Loucy (cell line): ENCODE data around the gene TIAM2.
"Not testable (repeated sequence)": the region's sequence is repeated elsewhere in the genome, so short reads cannot be mapped to it uniquely, and the experiment has no call there.

ENCODE experiments used
- H2AFZ ChIP-seq: fragments of 200-600 bp; sonication (generic); 2 replicates; pipeline ENCODE4 v1.6.0; 2016; ENCODE audit warnings: antibody characterized with exemption, mild to moderate bottlenecking, low read length, moderate library complexity
- H3F3A ChIP-seq: fragments of 200-600 bp; 2 replicates; pipeline ENCODE4 v1.6.0; 2016; ENCODE audit warnings: antibody characterized with exemption, low read depth, mild to moderate bottlenecking
- H3K27me3 ChIP-seq: fragments of 200-600 bp; sonication (generic); 2 replicates; pipeline ENCODE4 v1.6.1; 2014; ENCODE audit warnings: low read length, mild to moderate bottlenecking; ENCODE audit not compliant: insufficient read depth, poor library complexity, severe bottlenecking
- H3K36me3 ChIP-seq: fragments of 200-600 bp; sonication (generic); 2 replicates; pipeline ENCODE4 v1.6.1; 2016; ENCODE audit warnings: low read length; ENCODE audit not compliant: insufficient read depth
- H3K4me1 ChIP-seq: fragments of 200-600 bp; sonication (generic); 2 replicates; pipeline ENCODE4 v1.5.1; 2014; ENCODE audit warnings: low read length, mild to moderate bottlenecking; ENCODE audit not compliant: insufficient read depth, poor library complexity, severe bottlenecking
- H3K4me2 ChIP-seq: fragments of 200-600 bp; sonication (generic); 2 replicates; pipeline ENCODE4 v1.6.0; 2014; ENCODE audit warnings: antibody characterized with exemption, low read length, low read depth, mild to moderate bottlenecking; ENCODE audit not compliant: poor library complexity, severe bottlenecking
- H3K4me3 ChIP-seq: fragments of 200-600 bp; sonication (generic); 2 replicates; pipeline ENCODE4 v1.5.1; 2014; ENCODE audit warnings: low read length, mild to moderate bottlenecking, mixed read lengths; ENCODE audit not compliant: poor library complexity, severe bottlenecking
- H3K79me2 ChIP-seq: fragments of 200-600 bp; sonication (generic); 2 replicates; pipeline ENCODE4 v1.6.1; 2014; ENCODE audit warnings: low read length; ENCODE audit not compliant: insufficient read depth
- H3K9ac ChIP-seq: fragments of 200-600 bp; sonication (generic); 2 replicates; pipeline ENCODE4 v1.6.0; 2014; ENCODE audit warnings: mild to moderate bottlenecking, low read depth, low read length, moderate library complexity; ENCODE audit not compliant: poor library complexity, severe bottlenecking
- H3K9me2 ChIP-seq: fragments of 200-600 bp; sonication (generic); replicated peaks from 2 replicates; pipeline ENCODE4 v1.6.1; 2016; ENCODE audit warnings: low read depth, low read length, mixed read lengths
- H3K9me3 ChIP-seq: fragments of 200-600 bp; sonication (generic); 2 replicates; pipeline ENCODE4 v1.6.1; 2014; ENCODE audit warnings: mild to moderate bottlenecking, antibody characterized with exemption, low read length, low read depth; ENCODE audit not compliant: insufficient read depth
- H4K20me1 ChIP-seq: fragments of 200-600 bp; sonication (generic); 2 replicates; pipeline ENCODE4 v1.6.0; 2014; ENCODE audit warnings: antibody characterized with exemption, low read length, mild to moderate bottlenecking; ENCODE audit not compliant: insufficient read depth, poor library complexity, severe bottlenecking
- CTCF ChIP-seq: fragments of 200-600 bp; sonication (generic); conservative IDR thresholded peaks from 2 replicates; pipeline ENCODE4 v1.5.1; 2014; ENCODE audit warnings: mild to moderate bottlenecking, antibody characterized with exemption, low read length
- EZH2phosphoT487 ChIP-seq: fragments of 200-600 bp; IDR thresholded peaks from 2 replicates; pipeline ENCODE4 v1.6.1; 2018; ENCODE audit warnings: antibody characterized with exemption, mild to moderate bottlenecking, moderate library complexity, borderline replicate concordance

The TIAM2 gene

GRCh38 chr6:155100591-155100990 lies 105.5 kb downstream of the TIAM2 start:
- no peak overlapping the region for H3K4me3 ChIP-seq
- H3F3A ChIP-seq: no peaks in the 10 kb centered on the region
- no peaks in the 10 kb centered on the region for H3K9me2 ChIP-seq
- H3K27me3 ChIP-seq: no peaks in the 10 kb centered on the region
- H2AFZ ChIP-seq: no peak overlapping the region
- H3K4me2 ChIP-seq: no peak overlapping the region
- H3K79me2 ChIP-seq: no peaks in the 10 kb centered on the region
- peaks cover 3% of the 10 kb centered on the region for H3K9me3 ChIP-seq
- no peaks in the 10 kb centered on the region for H3K4me1 ChIP-seq
- TF ChIP-seq EZH2phosphoT487 (no peak), CTCF (no peak)
- no peaks in the 10 kb centered on the region for H4K20me1 ChIP-seq
- H3K36me3 ChIP-seq: no peaks in the 10 kb centered on the region
- no peak overlapping the region for H3K9ac ChIP-seq

GRCh38 chr6:155103083-155103645 lies 108.0 kb downstream of the TIAM2 start:
- H3K4me2 ChIP-seq: not testable (repeated sequence)

GRCh38 chr6:155103816-155104366 lies 108.8 kb downstream of the TIAM2 start:
- H3K36me3 ChIP-seq: no peaks in the 10 kb centered on the region
- H3K27me3 ChIP-seq: no peaks in the 10 kb centered on the region
- no peaks in the 10 kb centered on the region for H3K9me3 ChIP-seq
- H3K4me1 ChIP-seq: no peaks in the 10 kb centered on the region
- H3K79me2 ChIP-seq: no peaks in the 10 kb centered on the region
- no peak overlapping the region for H2AFZ ChIP-seq
- no peaks in the 10 kb centered on the region for H3F3A ChIP-seq
- no peaks in the 10 kb centered on the region for H3K9me2 ChIP-seq
- H3K9ac ChIP-seq: no peak overlapping the region
- TF ChIP-seq CTCF (no peak), EZH2phosphoT487 (no peak)
- H4K20me1 ChIP-seq: no peaks in the 10 kb centered on the region
- no peak overlapping the region for H3K4me3 ChIP-seq
- H3K4me2 ChIP-seq: no peak overlapping the region

More at GRCh38 chr6:155103083-155103645, 108.0 kb downstream of the TIAM2 start:
- not testable (repeated sequence) for H3F3A ChIP-seq, H3K27me3 ChIP-seq, H3K79me2 ChIP-seq, H3K36me3 ChIP-seq, H3K4me3 ChIP-seq, H3K4me1 ChIP-seq, H3K9ac ChIP-seq, H3K9me2 ChIP-seq, H4K20me1 ChIP-seq, H3K9me3 ChIP-seq, H2AFZ ChIP-seq
